Thymus (tissue), 11 donors: ENCODE data around the gene ZSCAN26. TPM values are rescaled to one million over a fixed set of nuclear protein-coding genes. Genes with fewer than 3 reads are reported as not detected.
"Not testable (repeated sequence)": the region's sequence is repeated elsewhere in the genome, so short reads cannot be mapped to it uniquely, and the experiment has no call there.

Source experiments
- DNase-seq, 9 donors: peaks; one replicate each; pipeline ENCODE4 v3.0.0-alpha.2; 2013; ENCODE audit warnings: low spot score in 9 of 9, low read depth in 6 of 9, missing footprints in 1 of 9
- H3K27ac ChIP-seq, 2 donors: one replicate each; pipeline ENCODE4 v1.5.1; 2013; ENCODE audit warnings: control low read depth in 1 of 2, low read depth in 1 of 2, low read length in 1 of 2, mild to moderate bottlenecking in 1 of 2, moderate library complexity in 1 of 2
- H3K27me3 ChIP-seq, 2 donors: one replicate each; pipeline ENCODE4 v1.5.1; 2013; ENCODE audit warnings: low read length in 1 of 2; ENCODE audit not compliant: control insufficient read depth in 2 of 2, insufficient read depth in 1 of 2
- H3K36me3 ChIP-seq, 2 donors: one replicate each; pipeline ENCODE4 v1.5.1; 2013; ENCODE audit warnings: low read length in 1 of 2, mild to moderate bottlenecking in 1 of 2, moderate library complexity in 1 of 2; ENCODE audit not compliant: control insufficient read depth in 2 of 2, insufficient read depth in 2 of 2
- H3K4me1 ChIP-seq, 2 donors: one replicate each; pipeline ENCODE4 v1.5.1; 2013; ENCODE audit warnings: low read length in 2 of 2; ENCODE audit not compliant: control insufficient read depth in 2 of 2, insufficient read depth in 2 of 2
- H3K4me3 ChIP-seq, 2 donors: one replicate each; pipeline ENCODE4 v1.5.1; 2013; ENCODE audit warnings: low read length in 2 of 2, control low read depth in 1 of 2, mild to moderate bottlenecking in 1 of 2
- H3K9me3 ChIP-seq, 2 donors: one replicate each; pipeline ENCODE4 v1.5.1; 2013; ENCODE audit warnings: low read length in 1 of 2, mild to moderate bottlenecking in 1 of 2; ENCODE audit not compliant: control insufficient read depth in 2 of 2, insufficient read depth in 1 of 2
- WGBS: extraction: QIAGEN DNeasy Blood & Tissue Kit; methylation state at CpG from one replicate; pipeline ENCODE4 v1.1.7; 2013; 5-methylcytosine and 5-hydroxymethylcytosine counted together
- polyA plus RNA-seq: library from polyadenylated mRNA; stranded (reverse); fragments of 200-250 nt; gene quantifications from one replicate; pipeline ENCODE4 v1.2.3, GENCODE V29; 2013
- total RNA-seq: library from RNA; stranded (reverse); fragments of 120-200 nt; gene quantifications from one replicate; pipeline ENCODE4 v1.2.4, GENCODE V29; 2013
- donor health status: healthy.

ZSCAN26 gene
- total and polyA plus RNA-seq, 2 donors: 15.0 to 18.2 TPM

- Histone ChIP-seq H3K27me3 (no peaks in the 10 kb centered on the region), H3K4me3 (no peak overlapping the region), H3K27ac (no peak overlapping the region), H3K36me3 (peaks cover 0 to 2% of the 10 kb centered on the region in 2 donors), H3K9me3 (no peaks in the 10 kb centered on the region), H3K4me1 (no peaks in the 10 kb centered on the region)
- DNase-seq: no peak
- 97% methylated on average over 7 of the region's 7 CpGs for WGBS
Measured at GRCh38 chr6:28296520-28297060, 29.6 kb downstream of the ZSCAN26 start.

GRCh38 chr6:28303570-28303969 is 36.6 kb downstream of the ZSCAN26 start:
- H3K4me3 ChIP-seq: no peak overlapping the region
- no peaks in the 10 kb centered on the region for H3K27me3 ChIP-seq
- WGBS: 90% methylated on average over 3 of the region's 3 CpGs
- H3K9me3 ChIP-seq: no peaks in the 10 kb centered on the region
- no peaks in the 10 kb centered on the region for H3K36me3 ChIP-seq
- DNase-seq: no peak
- no peak overlapping the region for H3K27ac ChIP-seq
- H3K4me1 ChIP-seq: no peaks in the 10 kb centered on the region

- not testable (repeated sequence) for H3K36me3 ChIP-seq, H3K9me3 ChIP-seq, DNase-seq, H3K27ac ChIP-seq, H3K4me3 ChIP-seq, H3K27me3 ChIP-seq, H3K4me1 ChIP-seq
Measured at GRCh38 chr6:28306363-28306762, 39.4 kb downstream of the ZSCAN26 start.

- no peak overlapping the region for H3K4me3 ChIP-seq
- no peaks in the 10 kb centered on the region for H3K27me3 ChIP-seq
- no peaks in the 10 kb centered on the region for H3K9me3 ChIP-seq
- no peaks in the 10 kb centered on the region for H3K4me1 ChIP-seq
- DNase-seq: no peak
- no peak overlapping the region for H3K27ac ChIP-seq
- 90% methylated on average over 9 of the region's 9 CpGs for WGBS
- no peaks in the 10 kb centered on the region for H3K36me3 ChIP-seq
Measured at GRCh38 chr6:28311139-28311823, 44.3 kb downstream of the ZSCAN26 start.

GRCh38 chr6:28312939-28313338 is 46.0 kb downstream of the ZSCAN26 start:
- WGBS: 96% methylated on average over 23 of the region's 23 CpGs
- no peak overlapping the region for H3K4me3 ChIP-seq
- H3K27ac ChIP-seq: no peak overlapping the region
- DNase-seq: no peak
- H3K27me3 ChIP-seq: no peaks in the 10 kb centered on the region
- H3K9me3 ChIP-seq: no peaks in the 10 kb centered on the region
- no peaks in the 10 kb centered on the region for H3K4me1 ChIP-seq
- no peaks in the 10 kb centered on the region for H3K36me3 ChIP-seq

- H3K36me3 ChIP-seq: no peaks in the 10 kb centered on the region
- no peak overlapping the region for H3K4me3 ChIP-seq
- no peak overlapping the region for H3K27ac ChIP-seq
- H3K27me3 ChIP-seq: no peaks in the 10 kb centered on the region
- DNase-seq: no peak
- WGBS: 97% methylated on average over 3 of the region's 3 CpGs
- H3K4me1 ChIP-seq: no peaks in the 10 kb centered on the region
- peaks cover 0 to 2% of the 10 kb centered on the region in 2 donors for H3K9me3 ChIP-seq
Measured at GRCh38 chr6:28315628-28316027, 48.7 kb downstream of the ZSCAN26 start.

- DNase-seq, H3K4me1 ChIP-seq, H3K36me3 ChIP-seq, H3K27ac ChIP-seq, H3K4me3 ChIP-seq, H3K9me3 ChIP-seq, H3K27me3 ChIP-seq: not testable (repeated sequence)
- 97% methylated on average over 8 of the region's 8 CpGs for WGBS
Measured at GRCh38 chr6:28317866-28318265, 50.9 kb downstream of the ZSCAN26 start.

GRCh38 chr6:28322661-28323060 is 55.7 kb downstream of the ZSCAN26 start:
- 95% methylated on average over 3 of the region's 3 CpGs for WGBS
- Histone ChIP-seq H3K9me3 (peaks cover 7 to 12% of the 10 kb centered on the region in 2 donors), H3K36me3 (peaks cover 0 to 3% of the 10 kb centered on the region in 2 donors)

GRCh38 chr6:28323813-28324424 is 57.0 kb downstream of the ZSCAN26 start:
- no peaks in the 10 kb centered on the region for H3K4me1 ChIP-seq
- H3K27me3 ChIP-seq: no peaks in the 10 kb centered on the region
- peaks cover 0 to 3% of the 10 kb centered on the region in 2 donors for H3K36me3 ChIP-seq
- peaks cover 7 to 12% of the 10 kb centered on the region in 2 donors for H3K9me3 ChIP-seq
- no peak overlapping the region for H3K4me3 ChIP-seq
- WGBS: 99% methylated on average over 1 of the region's 1 CpG
- no peak for DNase-seq
- no peak overlapping the region for H3K27ac ChIP-seq

More at GRCh38 chr6:28322661-28323060, 55.7 kb downstream of the ZSCAN26 start:
- Histone ChIP-seq H3K27ac (no peak overlapping the region), H3K4me3 (no peak overlapping the region), H3K4me1 (no peaks in the 10 kb centered on the region), H3K27me3 (no peaks in the 10 kb centered on the region)
- no peak for DNase-seq
